ENCODE results near the gene SCARB2. TPM values are rescaled to one million over a fixed set of nuclear protein-coding genes. Genes with fewer than 3 reads are reported as not detected.

SCARB2 gene
- total and polyA plus RNA-seq, 2 donors (not counting 3 experiments of a cell fraction or from before 2014, with no cell fraction given) = 75.2 to 116 TPM

- Histone ChIP-seq H3K36me3 (ENCODE audit: control insufficient read depth in 2 of 2, extremely low read depth in 1 of 2, insufficient read depth in 2 of 2, low read length in 2 of 2) (peaks cover 0 to 2% of the 10 kb centered on the region in 2 experiments), H4K20me1 (replicated peaks; ENCODE audit: control insufficient read depth, extremely low read depth, insufficient read depth, low read length) (no peaks in the 10 kb centered on the region), H3K4me1 (ENCODE audit: control insufficient read depth, extremely low read depth, insufficient read depth, low read length) (no peaks in the 10 kb centered on the region), H3K9me1 (replicated peaks; ENCODE audit: control insufficient read depth, extremely low read depth, insufficient read depth, low read length) (no peaks in the 10 kb centered on the region), H3K27me3 (ENCODE audit: control insufficient read depth in 2 of 2, insufficient read depth in 2 of 2, low read length in 2 of 2) (no peaks in the 10 kb centered on the region), H2AFZ (ENCODE audit: low read depth, low read length) (no peak overlapping the region), H3K9ac (replicated peaks; ENCODE audit: extremely low read depth, insufficient read depth, low read length) (no peak overlapping the region), H3K9me3 (replicated peaks; ENCODE audit: control insufficient read depth, insufficient read depth, low read length) (no peaks in the 10 kb centered on the region), H3K27ac (ENCODE audit: insufficient read depth, low read depth, low read length) (no peak overlapping the region), H3K4me2 (ENCODE audit: insufficient read depth, low read length) (no peak overlapping the region), H3K79me2 (ENCODE audit: control insufficient read depth, insufficient read depth, low read length) (peaks cover 8% of the 10 kb centered on the region), H3K4me3 (replicated peaks in 1 of 3; ENCODE audit: insufficient read depth in 1 of 3, low read depth in 1 of 3, low read length in 3 of 3) (no peak overlapping the region)
- FAIRE-seq (no peak), DNase-seq (ENCODE audit: low read depth, low spot score) (no peak)
- no TSS peak for BruUV-seq (replicated peaks)
- intact Hi-C loops (cut with micrococcal nuclease) (no loop called here), dilution Hi-C loops (cut with MboI; ENCODE audit: extremely low pct_ligation_motif_present, low sequenced_read_pairs) (no loop called here)
- TF ChIP-seq EZH2 (IDR thresholded peaks at IDR 0.05; ENCODE audit: borderline replicate concordance, low read depth, low read length, severe bottlenecking) (no peak), MAX (IDR thresholded peaks at IDR 0.05; ENCODE audit: insufficient read depth, insufficient read length) (no peak), POLR2AphosphoS5 (IDR thresholded peaks at IDR 0.05; ENCODE audit: insufficient read depth, low read depth, low read length) (no peak), POLR2A (IDR thresholded peaks at IDR 0.05; ENCODE audit: low read depth, low read length) (no peak), FOS (IDR thresholded peaks at IDR 0.05; ENCODE audit: borderline replicate concordance, insufficient read depth, low read length) (no peak), JUN (IDR thresholded peaks at IDR 0.05; ENCODE audit: borderline replicate concordance, insufficient read depth, insufficient read length, low read depth) (no peak), MYC (IDR thresholded peaks at IDR 0.05; ENCODE audit: low read depth, low read length) (no peak), GATA2 (IDR thresholded peaks at IDR 0.05; ENCODE audit: insufficient read depth, insufficient read length, low read depth, low read length) (no peak)
- POLR2A ChIA-PET = no interaction called here
- CTCF ChIA-PET = interaction anchor here (1.0 kb wide), 1 partner anchor 196 kb away, joined by 3 read pairs; no protein-coding TSS in a partner anchor
Observed at GRCh38 chr4:76187152-76187551, 26.5 kb downstream of the SCARB2 start.

- Histone ChIP-seq H3K9me1 (replicated peaks; ENCODE audit: control insufficient read depth, extremely low read depth, insufficient read depth, low read length) (no peaks in the 10 kb centered on the region), H3K27me3 (ENCODE audit: control insufficient read depth in 2 of 2, insufficient read depth in 2 of 2, low read length in 2 of 2) (no peaks in the 10 kb centered on the region), H3K9me3 (replicated peaks; ENCODE audit: control insufficient read depth, insufficient read depth, low read length) (no peaks in the 10 kb centered on the region), H3K27ac (ENCODE audit: insufficient read depth, low read depth, low read length) (no peak overlapping the region), H3K4me1 (ENCODE audit: control insufficient read depth, extremely low read depth, insufficient read depth, low read length) (peaks cover 4% of the 10 kb centered on the region), H2AFZ (ENCODE audit: low read depth, low read length) (no peak overlapping the region), H3K36me3 (ENCODE audit: control insufficient read depth in 2 of 2, extremely low read depth in 1 of 2, insufficient read depth in 2 of 2, low read length in 2 of 2) (no peaks in the 10 kb centered on the region), H3K9ac (replicated peaks; ENCODE audit: extremely low read depth, insufficient read depth, low read length) (no peak overlapping the region), H4K20me1 (replicated peaks; ENCODE audit: control insufficient read depth, extremely low read depth, insufficient read depth, low read length) (peaks cover 2% of the 10 kb centered on the region), H3K79me2 (ENCODE audit: control insufficient read depth, insufficient read depth, low read length) (peaks cover 8% of the 10 kb centered on the region), H3K4me2 (ENCODE audit: insufficient read depth, low read length) (no peak overlapping the region), H3K4me3 (replicated peaks in 1 of 3; ENCODE audit: insufficient read depth in 1 of 3, low read depth in 1 of 3, low read length in 3 of 3) (no peak overlapping the region)
- BruUV-seq (replicated peaks) = no TSS peak
- DNase-seq (ENCODE audit: low read depth, low spot score) = no peak
- CTCF ChIA-PET = interaction anchor here (7.7 kb wide), 1 partner anchor 194 kb away, joined by 310 read pairs; no protein-coding TSS in a partner anchor
- POLR2A ChIA-PET = no interaction called here
- dilution Hi-C loops (cut with MboI; ENCODE audit: extremely low pct_ligation_motif_present, low sequenced_read_pairs) = no loop called here
- no peak for TF ChIP-seq POLR2AphosphoS5 (IDR thresholded peaks at IDR 0.05; ENCODE audit: insufficient read depth, low read depth, low read length)
- no peak for TF ChIP-seq POLR2A (IDR thresholded peaks at IDR 0.05; ENCODE audit: low read depth, low read length)
- TF ChIP-seq CTCF (IDR thresholded peaks at IDR 0.05; ENCODE audit: extremely low read depth in 1 of 2, insufficient read depth in 1 of 2, low read depth in 1 of 2, low read length in 2 of 2) = no peak
- no peak for TF ChIP-seq MYC (IDR thresholded peaks at IDR 0.05; ENCODE audit: low read depth, low read length)
- TF ChIP-seq GATA2 (IDR thresholded peaks at IDR 0.05; ENCODE audit: insufficient read depth, insufficient read length, low read depth, low read length) = no peak
- TF ChIP-seq EZH2 (IDR thresholded peaks at IDR 0.05; ENCODE audit: borderline replicate concordance, low read depth, low read length, severe bottlenecking) = no peak
- no peak for TF ChIP-seq FOS (IDR thresholded peaks at IDR 0.05; ENCODE audit: borderline replicate concordance, insufficient read depth, low read length)
- TF ChIP-seq JUN (IDR thresholded peaks at IDR 0.05; ENCODE audit: borderline replicate concordance, insufficient read depth, insufficient read length, low read depth) = no peak
- TF ChIP-seq MAX (IDR thresholded peaks at IDR 0.05; ENCODE audit: insufficient read depth, insufficient read length) = no peak
- FAIRE-seq = no peak
- intact Hi-C loops (cut with micrococcal nuclease) = loop anchor here (1.0 kb wide), 1 partner anchor 16 kb away; no protein-coding TSS in a partner anchor
Observed at GRCh38 chr4:76182463-76182862, 31.2 kb downstream of the SCARB2 start.
